Measurements from ENCODE around the gene DLST. TPM values are rescaled to one million over a fixed set of nuclear protein-coding genes. Genes with fewer than 3 reads are reported as not detected.

DLST gene
- total and polyA plus RNA-seq, 3 experiments from 2014 or later: 8.8 to 161 (median 160) TPM

DNA sequence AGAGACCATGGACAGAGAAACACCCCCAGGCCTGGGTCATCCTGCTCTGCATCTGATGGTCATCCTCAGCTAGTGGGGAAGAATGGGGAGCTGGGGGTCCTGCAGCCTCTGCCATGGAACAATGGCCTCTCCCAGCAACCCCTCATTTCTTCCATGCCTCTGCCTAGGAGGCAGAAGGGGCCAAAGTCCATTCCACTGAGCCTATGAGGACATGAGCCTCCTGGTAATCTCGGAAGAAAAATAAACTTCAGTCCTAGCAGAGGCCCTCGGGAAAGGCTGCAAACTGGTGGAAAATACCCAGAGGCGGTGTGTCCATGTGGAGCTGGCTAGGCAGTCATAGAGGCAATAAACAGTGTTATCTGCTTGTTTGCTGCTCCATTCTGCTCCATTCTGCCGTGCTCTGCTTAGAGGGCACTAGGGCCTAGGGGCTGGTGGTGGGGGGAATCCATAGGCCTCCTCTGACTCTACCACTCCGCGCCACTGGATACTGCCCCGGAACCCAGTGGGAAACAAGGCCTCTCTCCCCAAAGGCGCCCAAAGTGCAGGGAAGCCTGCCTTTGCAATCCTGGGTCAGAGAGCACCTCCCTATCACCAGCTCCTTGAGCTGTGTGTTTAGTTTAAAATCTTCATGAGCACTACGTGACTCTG is 69.2 kb downstream of the DLST start:
- H3K4me3 ChIP-seq (ENCODE audit: low read length): no peak overlapping the region
- no peaks in the 10 kb centered on the region for H3K36me3 Mint-ChIP-seq
- peaks cover 5 to 10% (median 7%) of the 10 kb centered on the region in 3 donors for H3K4me1 Mint-ChIP-seq
- peaks cover 8% of the 10 kb centered on the region for H3K27me3 ChIP-seq (ENCODE audit: insufficient read depth, low read length, poor library complexity, severe bottlenecking)
- ChIA-PET POLR2A (no interaction called here), CTCF (interaction anchor here (1.6 to 2.2 kb wide), 2 partner anchors 91 to 138 kb away, joined by 5 to 9 read pairs; no protein-coding TSS in a partner anchor)
- H3K27me3 Mint-ChIP-seq: peaks cover 9 to 20% of the 10 kb centered on the region in 2 donors
- no peaks in the 10 kb centered on the region for H3K36me3 ChIP-seq (ENCODE audit: insufficient read depth, low read length)
- no peaks in the 10 kb centered on the region for H3K9me3 Mint-ChIP-seq
- DNase-seq: no peak
- H3K27ac ChIP-seq (ENCODE audit: low read depth, low read length): no peak overlapping the region
- peaks cover 8% of the 10 kb centered on the region for H3K4me1 ChIP-seq (ENCODE audit: insufficient read depth, low read length)
- H3K4me3 Mint-ChIP-seq: peak overlapping the region in 1 of 7 donors; percentile 59
- no peak overlapping the region for H3K27ac Mint-ChIP-seq
- H3K9me3 ChIP-seq (ENCODE audit: low read length): no peaks in the 10 kb centered on the region

DNA sequence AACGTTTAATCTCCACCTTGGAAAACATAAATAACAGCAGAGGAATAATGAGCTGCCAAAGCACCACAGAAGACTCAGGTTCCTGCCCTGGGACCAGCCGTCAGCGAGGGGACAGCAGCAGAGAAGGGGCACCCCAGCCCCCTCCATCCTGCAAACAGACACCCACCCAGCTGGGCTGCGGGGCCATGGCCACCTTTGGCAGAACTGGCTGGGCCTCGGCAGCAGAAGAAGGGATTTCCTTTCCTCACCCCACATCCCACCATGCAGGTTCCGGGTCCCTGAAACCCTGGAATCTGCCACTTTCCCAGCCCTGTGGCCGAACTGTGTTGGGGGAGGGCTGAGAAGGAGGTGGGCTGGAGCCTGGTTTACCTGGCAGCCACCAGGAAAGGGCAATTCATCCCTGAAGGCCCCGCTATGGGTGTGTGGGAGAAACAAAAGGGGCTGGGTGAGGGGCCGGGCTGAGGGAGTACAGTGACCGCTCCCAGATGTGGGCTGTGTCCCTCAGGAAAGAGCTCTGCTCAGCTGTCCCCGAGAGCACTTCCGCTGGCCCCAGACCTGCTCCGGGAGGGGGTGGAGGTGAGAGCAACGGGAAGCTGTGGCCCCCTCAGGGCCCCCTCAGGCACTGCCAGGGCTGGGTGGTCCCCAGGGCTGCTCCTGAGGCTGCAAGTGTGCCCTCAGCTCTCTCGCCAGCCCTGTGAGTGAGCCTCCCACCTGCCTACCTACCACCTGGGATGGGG is 69.9 kb downstream of the DLST start:
- DNase-seq: no peak
- Histone ChIP-seq H3K4me3 (ENCODE audit: low read length) (no peak overlapping the region), H3K4me1 (ENCODE audit: insufficient read depth, low read length) (peaks cover 1% of the 10 kb centered on the region), H3K9me3 (ENCODE audit: low read length) (no peaks in the 10 kb centered on the region), H3K36me3 (ENCODE audit: insufficient read depth, low read length) (no peaks in the 10 kb centered on the region), H3K27me3 (ENCODE audit: insufficient read depth, low read length, poor library complexity, severe bottlenecking) (peaks cover 10% of the 10 kb centered on the region), H3K27ac (ENCODE audit: low read depth, low read length) (no peak overlapping the region)
- ChIA-PET POLR2A (no interaction called here), CTCF (interaction anchor here (1.6 to 2.2 kb wide), 2 partner anchors 91 to 137 kb away, joined by 5 to 9 read pairs; no protein-coding TSS in a partner anchor)
- Mint-ChIP-seq H3K27me3 (peaks cover 7 to 20% of the 10 kb centered on the region in 2 donors), H3K36me3 (no peaks in the 10 kb centered on the region), H3K4me1 (peaks cover 4 to 5% (median 4%) of the 10 kb centered on the region in 3 donors), H3K27ac (no peak overlapping the region), H3K9me3 (no peaks in the 10 kb centered on the region), H3K4me3 (peak overlapping the region in 1 of 7 donors; percentile 59)

DNA sequence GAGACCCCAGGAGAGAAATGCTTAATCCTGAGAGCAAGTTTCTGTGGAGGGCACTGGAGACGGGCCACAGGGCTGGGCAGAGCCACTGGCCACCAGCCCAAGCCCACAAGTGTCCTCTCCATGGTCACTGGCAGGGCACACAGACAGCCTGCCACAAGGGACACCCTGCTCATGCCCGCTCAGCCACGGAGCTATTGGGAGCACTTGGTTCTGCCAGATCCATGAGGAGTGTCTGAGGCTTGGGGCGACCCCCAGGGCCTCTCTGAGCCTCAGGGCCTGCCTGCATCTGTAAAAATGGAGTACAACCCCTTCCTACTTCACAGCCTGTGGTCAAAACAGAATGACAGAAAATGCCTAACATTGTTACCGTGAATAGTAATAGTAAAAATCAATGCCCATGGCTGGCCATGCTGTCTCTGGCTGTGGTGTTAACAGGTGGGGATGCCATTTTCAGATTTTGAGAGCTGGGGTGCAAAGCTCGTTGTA is 70.5 kb downstream of the DLST start:
- H3K9me3 ChIP-seq (ENCODE audit: low read length): no peaks in the 10 kb centered on the region
- no peaks in the 10 kb centered on the region for H3K9me3 Mint-ChIP-seq
- DNase-seq: no peak
- POLR2A ChIA-PET: no interaction called here
- H3K4me3 ChIP-seq (ENCODE audit: low read length): no peak overlapping the region
- no peaks in the 10 kb centered on the region for H3K4me1 ChIP-seq (ENCODE audit: insufficient read depth, low read length)
- CTCF ChIA-PET: interaction anchor here (1.6 to 2.2 kb wide), 2 partner anchors 92 to 136 kb away, joined by 5 to 9 read pairs; no protein-coding TSS in a partner anchor
- peaks cover 2 to 4% (median 3%) of the 10 kb centered on the region in 3 donors for H3K4me1 Mint-ChIP-seq
- no peak overlapping the region for H3K4me3 Mint-ChIP-seq
- no peak overlapping the region for H3K27ac Mint-ChIP-seq
- H3K36me3 Mint-ChIP-seq: no peaks in the 10 kb centered on the region
- no peaks in the 10 kb centered on the region for H3K36me3 ChIP-seq (ENCODE audit: insufficient read depth, low read length)
- H3K27me3 ChIP-seq (ENCODE audit: insufficient read depth, low read length, poor library complexity, severe bottlenecking): peaks cover 10% of the 10 kb centered on the region
- peaks cover 10 to 24% of the 10 kb centered on the region in 2 donors for H3K27me3 Mint-ChIP-seq
- no peak overlapping the region for H3K27ac ChIP-seq (ENCODE audit: low read depth, low read length)

DNA sequence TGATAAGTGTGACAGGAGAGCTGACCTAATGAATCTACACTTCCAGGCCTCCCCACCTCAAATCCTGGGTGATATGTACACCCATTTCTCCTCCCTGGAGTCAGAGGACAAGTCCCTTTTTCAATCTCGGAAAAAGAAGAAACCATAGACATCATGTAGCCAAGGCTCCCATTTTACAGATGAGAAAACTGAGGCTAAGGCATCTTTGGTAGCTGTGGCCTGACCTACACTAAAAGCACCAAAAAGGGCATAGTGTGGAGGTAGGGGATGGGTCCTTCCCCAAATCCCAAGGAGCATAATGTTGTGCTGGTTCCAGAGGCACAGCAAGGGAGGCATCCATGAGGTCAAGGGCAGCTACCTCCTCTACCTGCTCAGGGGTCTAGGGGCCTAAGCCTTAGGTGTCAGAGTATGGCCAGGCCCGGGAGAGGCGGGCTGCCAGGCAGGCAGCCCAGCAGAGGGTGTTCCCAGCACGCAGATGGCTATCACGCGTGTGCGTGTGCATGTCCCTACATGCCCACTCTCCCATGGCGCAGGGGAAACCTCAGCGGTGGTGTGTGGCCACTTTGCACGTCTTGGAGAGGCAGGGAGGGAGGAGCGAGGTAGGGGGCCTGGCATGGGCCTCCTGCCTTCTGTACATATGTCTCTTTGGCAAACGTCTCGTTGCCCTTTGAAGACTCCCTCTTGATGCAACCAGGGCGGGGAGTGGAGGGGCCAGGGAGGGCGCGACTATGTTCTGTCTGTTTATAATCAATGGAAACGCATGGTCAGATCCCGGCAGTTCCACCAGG is 71.2 kb downstream of the DLST start:
- no peak overlapping the region for H3K4me3 Mint-ChIP-seq
- Histone ChIP-seq H3K27me3 (ENCODE audit: insufficient read depth, low read length, poor library complexity, severe bottlenecking) (peaks cover 10% of the 10 kb centered on the region), H3K27ac (ENCODE audit: low read depth, low read length) (no peak overlapping the region), H3K36me3 (ENCODE audit: insufficient read depth, low read length) (no peaks in the 10 kb centered on the region), H3K9me3 (ENCODE audit: low read length) (no peaks in the 10 kb centered on the region), H3K4me3 (ENCODE audit: low read length) (no peak overlapping the region), H3K4me1 (ENCODE audit: insufficient read depth, low read length) (no peaks in the 10 kb centered on the region)
- ChIA-PET POLR2A (no interaction called here), CTCF (interaction anchor here (1.2 to 2.2 kb wide), 4 partner anchors 8 to 136 kb away, joined by 4 to 9 read pairs (median 6); no protein-coding TSS in a partner anchor)
- H3K27ac Mint-ChIP-seq: no peak overlapping the region
- peaks cover 10 to 24% of the 10 kb centered on the region in 2 donors for H3K27me3 Mint-ChIP-seq
- peaks cover 2 to 4% (median 3%) of the 10 kb centered on the region in 3 donors for H3K4me1 Mint-ChIP-seq
- H3K9me3 Mint-ChIP-seq: no peaks in the 10 kb centered on the region
- H3K36me3 Mint-ChIP-seq: no peaks in the 10 kb centered on the region
- no peak for DNase-seq

Other genes starting within 250 kb of the DLST start
- gene AREL1, start 168.8 kb upstream of the DLST start, total RNA-seq: 10 to 100 TPM; 37.0 to 37.7 TPM
- 28.6 TPM for gene AREL1, start 168.8 kb upstream of the DLST start, polyA plus RNA-seq
- 10 to 100 TPM; 87.2 to 88.6 TPM for gene FCF1, start 168.8 kb upstream of the DLST start, total RNA-seq
- gene FCF1, start 168.8 kb upstream of the DLST start, polyA plus RNA-seq: 33.0 TPM
- gene YLPM1, start 118.6 kb upstream of the DLST start, total RNA-seq: 10 to 100 TPM; 52.2 to 53.8 TPM
- gene YLPM1, start 118.6 kb upstream of the DLST start, polyA plus RNA-seq: 16.9 TPM
- under 1 TPM; 0.24 to 0.33 TPM for gene PROX2, start 5.8 kb upstream of the DLST start, total RNA-seq
- not detected for gene PROX2, start 5.8 kb upstream of the DLST start, polyA plus RNA-seq
- 1 to 10 TPM; 4.8 to 5.0 TPM for gene RPS6KL1, start 41.3 kb downstream of the DLST start, total RNA-seq
- gene RPS6KL1, start 41.3 kb downstream of the DLST start, polyA plus RNA-seq: not detected
- gene PGF, start 73.7 kb downstream of the DLST start, total RNA-seq: under 1 TPM in 1 of 2 experiments, not detected in 1; 0.29 TPM
- gene PGF, start 73.7 kb downstream of the DLST start, polyA plus RNA-seq: not detected
- 10 to 100 TPM; 57.4 to 66.7 TPM for gene EIF2B2, start 121.0 kb downstream of the DLST start, total RNA-seq
- 28.3 TPM for gene EIF2B2, start 121.0 kb downstream of the DLST start, polyA plus RNA-seq
- 10 to 100 TPM; 16.2 to 16.7 TPM for gene MLH3, start 169.6 kb downstream of the DLST start, total RNA-seq
- 10.4 TPM for gene MLH3, start 169.6 kb downstream of the DLST start, polyA plus RNA-seq
- 10 to 100 TPM; 37.4 to 39.2 TPM for gene ACYP1, start 182.1 kb downstream of the DLST start, total RNA-seq
- 20.1 TPM for gene ACYP1, start 182.1 kb downstream of the DLST start, polyA plus RNA-seq
- gene ZC2HC1C, start 187.7 kb downstream of the DLST start, total RNA-seq: 1 to 10 TPM in 1 of 2 experiments, under 1 TPM in 1; 0.81 to 2.2 TPM
- gene ZC2HC1C, start 187.7 kb downstream of the DLST start, polyA plus RNA-seq: 1.1 TPM
- gene NEK9, start 245.1 kb downstream of the DLST start, total RNA-seq: 10 to 100 TPM; 72.2 to 74.0 TPM
- 18.0 TPM for gene NEK9, start 245.1 kb downstream of the DLST start, polyA plus RNA-seq